ENCODE data around the gene TENT5C.

The TENT5C gene

GRCh38 chr1:117613249-117613968 is 7.6 kb downstream of the TENT5C start:
- DNase-seq, result no peak

DNA sequence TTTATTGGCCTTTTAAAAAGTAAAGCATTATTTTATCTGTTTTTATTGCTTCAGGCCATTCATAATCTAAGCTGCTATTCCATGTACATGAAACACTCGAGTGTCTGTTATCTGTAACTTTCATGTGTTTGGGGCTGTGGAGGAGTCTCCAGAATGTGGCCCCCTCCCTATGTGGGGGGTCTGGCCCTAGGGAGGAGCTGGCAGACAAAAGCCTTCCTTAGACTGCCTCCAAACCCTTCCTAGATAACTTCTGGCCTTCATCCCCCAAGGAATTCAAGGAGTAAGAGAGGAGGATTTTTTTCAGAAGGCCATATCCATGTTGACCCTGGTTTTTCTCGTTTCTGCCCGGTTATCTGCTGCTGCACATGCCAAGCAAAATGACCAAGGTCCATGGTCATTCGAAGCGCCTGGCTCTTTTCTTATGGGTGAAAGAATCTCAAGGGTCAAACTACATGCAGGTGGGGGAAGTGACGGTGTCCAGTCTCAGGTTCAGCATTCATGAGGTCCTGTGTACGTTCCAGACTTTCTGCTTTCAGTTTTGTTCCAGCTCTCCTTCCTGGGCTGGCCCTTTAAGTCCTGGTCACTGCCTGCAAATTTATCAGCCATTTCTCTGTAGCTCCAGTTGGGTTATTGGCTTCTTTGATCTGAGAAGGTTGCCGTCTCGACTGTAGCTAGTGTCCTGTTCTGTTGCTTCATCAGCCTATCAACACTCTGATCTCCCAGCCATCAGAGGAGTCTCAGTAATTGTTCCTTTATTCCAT is 8.3 kb downstream of the TENT5C start:
- no peak for DNase-seq

DNA sequence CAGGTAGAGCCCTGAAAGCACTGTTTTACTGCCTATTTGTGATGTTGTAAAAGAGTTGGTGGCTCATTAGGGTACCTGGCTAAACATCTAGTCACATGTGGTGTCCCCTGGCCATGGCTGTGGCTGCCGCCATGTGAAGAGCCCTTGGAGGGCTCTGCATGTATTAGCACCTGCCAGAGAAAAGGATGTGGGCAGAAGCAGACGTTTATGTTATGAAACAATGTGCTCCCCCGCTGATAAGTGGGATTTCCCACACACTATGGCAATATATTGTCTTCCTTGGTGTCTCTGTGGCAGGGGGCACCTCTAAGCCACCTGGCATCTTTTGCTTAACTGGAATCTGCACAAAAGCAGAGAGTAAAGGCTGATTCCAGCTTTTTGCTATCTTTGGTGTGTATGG is 9.6 kb downstream of the TENT5C start:
- no peak for DNase-seq

GRCh38 chr1:117616356-117616755 is 10.5 kb downstream of the TENT5C start:
- no peak for DNase-seq

GRCh38 chr1:117616967-117617366 is 11.1 kb downstream of the TENT5C start:
- DNase-seq, result no peak

- DNase-seq, result no peak
These were observed 12.7 kb downstream of the TENT5C start for GRCh38 chr1:117618450-117619122.

DNA sequence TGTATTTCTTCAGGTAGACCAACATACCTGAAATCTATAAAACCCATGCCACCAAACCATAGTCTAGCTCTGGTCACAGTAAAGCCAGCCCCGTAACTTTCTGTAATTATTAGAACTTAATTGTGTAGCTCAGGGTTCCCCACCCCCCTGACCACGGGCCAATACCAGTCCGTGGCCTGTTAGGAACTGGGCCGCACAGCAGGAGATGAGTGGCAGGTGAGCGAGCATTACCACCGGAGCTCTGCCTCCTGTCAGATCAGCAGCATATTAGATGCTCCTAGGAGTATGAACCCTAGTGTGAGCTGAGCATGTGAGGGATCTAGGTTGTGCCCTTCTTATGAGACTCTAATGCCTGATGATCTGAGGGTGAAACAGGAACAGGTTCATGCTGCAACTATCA is 14.6 kb downstream of the TENT5C start:
- no peak for DNase-seq

GRCh38 chr1:117621316-117621715 is 15.5 kb downstream of the TENT5C start:
- DNase-seq, result no peak

GRCh38 chr1:117622726-117623125 is 16.9 kb downstream of the TENT5C start:
- no peak for DNase-seq

GRCh38 chr1:117623141-117623540 is 17.3 kb downstream of the TENT5C start:
- DNase-seq, result no peak

GRCh38 chr1:117623698-117624097 is 17.9 kb downstream of the TENT5C start:
- DNase-seq, result no peak

DNA sequence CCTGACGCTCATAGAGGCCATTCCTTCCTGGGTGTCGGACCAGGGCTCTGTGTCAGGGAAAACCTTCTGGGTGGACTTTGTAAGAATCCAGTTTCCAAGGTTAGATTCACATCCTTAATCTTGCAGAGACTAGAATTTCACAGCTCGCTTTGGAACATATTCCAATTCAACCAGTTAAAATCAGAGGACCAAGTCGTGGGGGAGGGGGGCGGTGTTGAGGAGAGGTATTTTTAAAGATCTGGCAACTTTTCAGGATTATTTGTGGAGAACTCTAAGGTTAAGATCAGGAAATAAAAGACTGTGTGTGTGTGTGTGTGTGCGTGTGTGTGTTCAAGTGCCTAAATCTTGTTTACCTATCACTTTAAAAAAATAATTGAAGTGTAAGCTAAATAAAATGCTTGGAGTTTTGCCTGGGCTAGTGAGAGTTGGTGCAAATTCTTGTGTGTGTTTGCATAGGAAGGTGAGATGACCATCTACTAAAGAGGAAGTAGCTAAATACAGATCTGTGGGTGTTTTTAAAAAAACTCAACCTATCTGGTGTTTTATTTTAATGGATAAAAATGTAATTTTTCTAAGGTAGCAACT is 21.8 kb downstream of the TENT5C start:
- DNase-seq, result no peak

- DNase-seq, result no peak
These were observed 22.5 kb downstream of the TENT5C start for GRCh38 chr1:117628343-117628742.

DNA sequence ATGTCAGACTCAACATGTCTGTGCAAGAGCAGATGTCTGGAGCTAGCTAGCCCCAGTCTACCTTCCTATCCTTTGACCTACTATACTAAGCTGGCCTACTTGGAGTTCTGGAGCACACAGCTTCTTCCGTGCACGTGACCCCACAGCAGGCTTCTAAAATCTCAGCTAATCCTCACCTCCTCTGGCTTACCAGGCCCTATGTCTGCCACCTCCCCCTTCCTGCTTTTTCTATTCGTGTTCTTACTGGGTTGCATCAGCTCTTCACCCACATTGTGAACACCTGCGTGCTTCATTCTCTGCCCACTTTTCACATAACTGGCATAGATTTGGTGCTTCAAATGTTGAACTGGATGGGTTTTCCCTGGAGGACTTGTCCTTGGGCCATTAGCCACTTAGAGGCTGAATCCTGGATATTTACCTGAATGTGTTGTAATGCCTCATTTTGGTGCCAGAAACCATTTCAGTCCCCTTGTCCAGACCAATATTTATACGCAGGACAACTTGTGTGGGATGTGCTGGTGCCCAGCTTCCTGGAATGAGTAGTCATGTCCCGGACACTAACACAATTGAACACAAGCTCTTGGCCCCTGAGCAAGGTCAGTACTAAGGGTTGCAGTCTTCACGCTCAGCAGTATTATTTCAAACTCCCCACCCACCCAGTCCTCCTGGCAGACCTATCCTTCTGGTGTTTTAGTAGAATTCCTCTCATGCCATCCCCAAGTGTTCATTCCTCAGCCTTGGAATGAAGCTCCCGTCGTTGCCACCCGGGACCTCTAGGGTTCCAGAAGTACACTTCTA is 24.0 kb downstream of the TENT5C start:
- DNase-seq, result no peak

- no peak for DNase-seq
These were observed 24.7 kb downstream of the TENT5C start for GRCh38 chr1:117630423-117630998.

DNA sequence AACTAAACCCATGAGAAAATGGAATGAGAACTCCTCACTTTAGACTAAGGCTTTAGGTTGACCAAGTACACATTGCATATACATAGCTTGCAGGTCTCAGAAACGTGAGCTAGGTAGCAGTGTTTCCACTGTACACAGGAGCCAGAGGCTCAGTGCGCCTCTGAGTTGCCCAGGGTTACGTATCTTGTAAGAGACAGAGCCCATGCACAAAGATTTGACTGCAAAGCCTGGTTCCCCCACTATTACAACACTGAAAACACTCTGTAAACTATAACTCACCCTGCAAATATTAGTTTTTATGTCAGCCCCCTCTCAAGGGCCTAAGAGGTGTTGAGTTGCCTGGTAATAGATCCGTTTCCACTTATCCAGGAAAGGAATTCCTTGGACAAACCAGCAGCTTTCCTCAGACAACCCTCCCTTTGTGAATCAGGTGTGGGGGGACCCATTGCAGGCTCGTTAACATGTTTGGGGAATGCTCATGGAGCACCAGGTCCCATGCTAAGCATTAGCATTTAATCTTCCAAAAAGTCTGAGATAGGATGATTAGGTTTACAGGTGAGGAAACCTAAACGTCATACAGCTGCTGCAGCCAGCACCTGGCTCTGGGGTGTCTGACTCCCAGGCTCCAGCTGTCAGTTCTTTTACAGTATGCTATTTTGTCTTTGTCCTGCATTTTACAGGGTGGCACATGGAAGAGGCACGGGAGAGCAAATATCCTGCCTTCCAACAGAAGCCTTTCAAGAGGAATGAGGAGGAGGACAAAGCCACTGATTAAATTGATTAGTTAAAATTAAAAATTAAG is 25.7 kb downstream of the TENT5C start:
- DNase-seq, result no peak

DNA sequence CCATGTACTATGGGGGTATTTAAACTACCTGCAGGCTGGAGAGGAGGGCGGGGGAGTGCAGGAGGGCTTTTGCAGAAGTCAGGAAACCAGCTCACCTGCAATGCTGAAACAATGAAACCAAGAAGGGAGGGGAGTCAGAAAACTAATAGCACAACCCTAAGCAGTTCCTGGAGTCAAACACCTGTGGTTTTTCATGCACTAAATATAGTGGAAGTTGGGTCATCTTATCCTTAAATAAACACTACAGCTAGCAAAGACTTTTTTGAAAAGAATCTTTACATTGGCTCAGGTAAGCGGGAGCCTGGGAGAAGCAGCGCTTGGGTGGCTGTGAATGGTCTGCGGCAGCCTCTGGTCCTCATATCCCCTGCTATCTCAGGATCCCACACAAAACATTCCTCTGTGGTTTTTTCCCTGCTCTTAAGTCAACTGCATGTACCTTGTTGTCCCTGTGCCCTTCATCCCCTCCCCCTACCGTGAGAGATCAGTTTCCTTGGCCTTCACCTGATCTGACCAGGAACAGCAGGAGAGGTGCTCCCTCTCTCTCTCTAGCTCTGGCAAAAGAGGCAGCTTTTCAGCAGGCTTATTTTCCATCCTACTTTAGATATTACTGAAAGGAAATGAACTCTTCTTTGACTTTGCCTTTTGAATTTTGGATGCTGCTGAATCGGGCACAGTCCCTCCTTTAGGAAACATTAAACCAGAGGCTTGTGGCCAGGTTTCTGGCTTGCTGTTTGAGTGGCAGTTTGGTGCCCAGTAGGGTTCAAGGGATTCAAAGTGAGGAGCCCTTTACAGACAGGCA is 26.6 kb downstream of the TENT5C start:
- DNase-seq, result no peak

DNA sequence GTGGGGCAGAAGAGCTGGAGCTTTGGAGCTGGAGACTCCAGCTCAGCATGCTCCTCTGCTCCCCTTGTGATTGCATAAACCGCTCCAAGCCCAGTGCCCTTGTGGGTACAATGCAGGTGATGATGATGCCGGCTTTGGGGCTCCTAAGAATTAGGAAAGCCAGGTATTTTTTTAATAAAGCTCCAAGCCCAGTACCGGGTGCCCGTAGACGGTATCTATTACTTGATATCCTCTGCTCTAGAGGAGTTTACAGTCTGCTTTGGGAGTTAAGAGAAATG is 27.2 kb downstream of the TENT5C start:
- DNase-seq, result no peak

DNA sequence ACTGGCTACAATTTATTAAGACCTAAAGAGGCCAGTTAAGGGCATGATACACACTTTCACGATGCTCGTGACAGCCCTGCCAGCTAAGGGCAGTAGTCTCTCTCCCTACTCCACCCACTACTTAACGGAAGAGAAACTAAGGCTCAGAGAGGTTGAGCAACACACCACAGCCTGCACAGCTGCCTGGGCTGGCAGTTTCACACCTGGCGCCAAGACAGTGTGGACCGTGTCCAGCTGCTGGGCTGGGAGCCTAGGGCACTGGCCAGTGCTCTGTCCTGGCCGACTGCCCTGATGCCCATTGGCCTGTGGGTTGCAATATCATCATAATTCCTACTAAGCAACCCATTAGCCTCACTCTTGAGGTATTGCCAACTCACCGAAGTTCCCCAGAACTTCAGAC is 27.6 kb downstream of the TENT5C start:
- DNase-seq, result no peak

Data from amygdala (tissue), 56 donors.